ENCODE results near the gene CRCP.
"Not testable (repeated sequence)": the region's sequence is repeated elsewhere in the genome, so short reads cannot be mapped to it uniquely, and the experiment has no call there.

The CRCP gene

DNA sequence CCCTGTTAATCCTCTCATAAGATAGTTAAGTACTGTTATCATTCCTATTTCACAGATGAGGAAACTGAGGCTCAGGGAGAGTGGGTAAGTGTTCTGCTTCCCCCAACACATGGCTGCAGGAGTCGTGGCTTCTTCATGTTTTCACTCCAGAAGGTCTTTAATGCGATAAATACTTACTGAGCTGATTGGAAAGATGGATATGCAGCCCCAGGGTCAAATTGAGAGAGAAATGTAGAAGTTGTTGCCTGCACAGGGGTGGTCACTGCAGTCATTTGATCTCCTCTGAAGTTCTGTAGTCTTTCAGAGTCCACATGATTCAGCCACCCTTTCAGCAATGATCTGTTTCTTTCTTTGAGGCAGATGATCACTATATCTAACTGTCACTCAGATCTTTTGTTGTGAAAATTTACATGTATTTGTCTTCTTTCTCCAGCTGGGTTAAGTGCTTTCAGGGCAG lies 29.3 kb downstream of the CRCP start:
- H3K27ac ChIP-seq, result no peak overlapping the region
- H3K4me3 ChIP-seq, result no peak overlapping the region
- DNase-seq (ENCODE audit: low read depth, low spot score), result no peak
- H3K9ac ChIP-seq (ENCODE audit: insufficient read length), result no peak overlapping the region
- peaks cover 82% of the 10 kb centered on the region for H3K36me3 ChIP-seq (ENCODE audit: insufficient read depth, low read length)
- no peak for TF ChIP-seq FOXP2 (optimal IDR thresholded peaks at IDR 0.05; ENCODE audit: control extremely low read depth, extremely low read length, insufficient read depth)
- TF ChIP-seq POLR2AphosphoS5 (IDR thresholded peaks at IDR 0.05; ENCODE audit: borderline replicate concordance, low read depth, low read length), result no peak
- TF ChIP-seq EZH2 (IDR thresholded peaks at IDR 0.05), result no peak
- no peaks in the 10 kb centered on the region for H3K9me3 ChIP-seq (ENCODE audit: low read depth, low read length)

- Histone ChIP-seq H3K36me3 (ENCODE audit: insufficient read depth, low read length) (peaks cover 76% of the 10 kb centered on the region), H3K27ac (no peak overlapping the region)
Observed at GRCh38 chr7:66145400-66146104, 30.9 kb downstream of the CRCP start.

GRCh38 chr7:66146701-66147100 lies 32.1 kb downstream of the CRCP start:
- Histone ChIP-seq H3K4me3 (no peak overlapping the region), H3K27ac (no peak overlapping the region), H3K9ac (ENCODE audit: insufficient read length) (no peak overlapping the region), H3K36me3 (ENCODE audit: insufficient read depth, low read length) (peaks cover 69% of the 10 kb centered on the region), H3K9me3 (ENCODE audit: low read depth, low read length) (no peaks in the 10 kb centered on the region)
- no peak for TF ChIP-seq EZH2 (IDR thresholded peaks at IDR 0.05)
- TF ChIP-seq POLR2AphosphoS5 (IDR thresholded peaks at IDR 0.05; ENCODE audit: borderline replicate concordance, low read depth, low read length), result no peak
- TF ChIP-seq FOXP2 (optimal IDR thresholded peaks at IDR 0.05; ENCODE audit: control extremely low read depth, extremely low read length, insufficient read depth), result no peak
- DNase-seq (ENCODE audit: low read depth, low spot score), result no peak

More at GRCh38 chr7:66145400-66146104, 30.9 kb downstream of the CRCP start:
- Histone ChIP-seq H3K9ac (ENCODE audit: insufficient read length) (no peak overlapping the region), H3K9me3 (ENCODE audit: low read depth, low read length) (no peaks in the 10 kb centered on the region), H3K4me3 (no peak overlapping the region)
- DNase-seq (ENCODE audit: low read depth, low spot score), result no peak
- TF ChIP-seq FOXP2 (optimal IDR thresholded peaks at IDR 0.05; ENCODE audit: control extremely low read depth, extremely low read length, insufficient read depth), result no peak
- no peak for TF ChIP-seq POLR2AphosphoS5 (IDR thresholded peaks at IDR 0.05; ENCODE audit: borderline replicate concordance, low read depth, low read length)
- no peak for TF ChIP-seq EZH2 (IDR thresholded peaks at IDR 0.05)

- H3K27ac ChIP-seq; H3K4me3 ChIP-seq; DNase-seq (ENCODE audit: low read depth, low spot score); H3K9me3 ChIP-seq (ENCODE audit: low read depth, low read length); H3K9ac ChIP-seq (ENCODE audit: insufficient read length): not testable (repeated sequence)
- peaks cover 69% of the 10 kb centered on the region for H3K36me3 ChIP-seq (ENCODE audit: insufficient read depth, low read length)
Observed at GRCh38 chr7:66147657-66148056, 33.0 kb downstream of the CRCP start.

DNA sequence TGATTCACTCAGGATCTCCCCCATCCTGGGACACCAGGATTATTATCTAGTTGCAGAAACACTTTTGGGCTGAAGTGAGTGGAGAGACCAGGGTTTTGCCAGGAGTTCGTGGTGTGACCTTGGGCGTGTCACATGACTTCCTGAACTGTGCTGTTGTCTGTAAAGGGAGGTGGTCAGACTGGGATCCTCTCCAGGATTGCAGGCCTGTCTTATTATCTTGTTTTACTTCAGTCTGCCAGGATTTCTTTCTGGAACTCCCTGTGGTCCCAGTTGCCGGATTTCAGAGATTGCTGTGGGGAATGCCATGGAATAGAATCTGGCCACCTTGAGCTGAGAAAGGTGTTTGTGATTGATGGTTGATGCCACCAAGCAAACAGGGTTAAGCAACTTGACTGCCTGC lies 35.8 kb downstream of the CRCP start:
- Histone ChIP-seq H3K36me3 (ENCODE audit: insufficient read depth, low read length) (peaks cover 62% of the 10 kb centered on the region), H3K27ac (no peak overlapping the region)
- no peak for DNase-seq (ENCODE audit: low read depth, low spot score)

GRCh38 chr7:66152371-66153191 lies 37.9 kb downstream of the CRCP start:
- Histone ChIP-seq H3K9me3 (ENCODE audit: low read depth, low read length) (no peaks in the 10 kb centered on the region), H3K4me3 (no peak overlapping the region), H3K9ac (ENCODE audit: insufficient read length) (no peak overlapping the region), H3K27ac (peak overlapping the region; percentile 27), H3K36me3 (ENCODE audit: insufficient read depth, low read length) (peaks cover 66% of the 10 kb centered on the region)
- DNase-seq (ENCODE audit: low read depth, low spot score), result no peak
- TF ChIP-seq POLR2AphosphoS5 (IDR thresholded peaks at IDR 0.05; ENCODE audit: borderline replicate concordance, low read depth, low read length), result no peak
- no peak for TF ChIP-seq FOXP2 (optimal IDR thresholded peaks at IDR 0.05; ENCODE audit: control extremely low read depth, extremely low read length, insufficient read depth)
- TF ChIP-seq EZH2 (IDR thresholded peaks at IDR 0.05), result no peak

More for the DNA sequence above, 35.8 kb downstream of the CRCP start:
- no peaks in the 10 kb centered on the region for H3K9me3 ChIP-seq (ENCODE audit: low read depth, low read length)
- TF ChIP-seq EZH2 (IDR thresholded peaks at IDR 0.05) (no peak), FOXP2 (optimal IDR thresholded peaks at IDR 0.05; ENCODE audit: control extremely low read depth, extremely low read length, insufficient read depth) (no peak), POLR2AphosphoS5 (IDR thresholded peaks at IDR 0.05; ENCODE audit: borderline replicate concordance, low read depth, low read length) (no peak)
- H3K4me3 ChIP-seq, result no peak overlapping the region
- H3K9ac ChIP-seq (ENCODE audit: insufficient read length), result no peak overlapping the region

DNA sequence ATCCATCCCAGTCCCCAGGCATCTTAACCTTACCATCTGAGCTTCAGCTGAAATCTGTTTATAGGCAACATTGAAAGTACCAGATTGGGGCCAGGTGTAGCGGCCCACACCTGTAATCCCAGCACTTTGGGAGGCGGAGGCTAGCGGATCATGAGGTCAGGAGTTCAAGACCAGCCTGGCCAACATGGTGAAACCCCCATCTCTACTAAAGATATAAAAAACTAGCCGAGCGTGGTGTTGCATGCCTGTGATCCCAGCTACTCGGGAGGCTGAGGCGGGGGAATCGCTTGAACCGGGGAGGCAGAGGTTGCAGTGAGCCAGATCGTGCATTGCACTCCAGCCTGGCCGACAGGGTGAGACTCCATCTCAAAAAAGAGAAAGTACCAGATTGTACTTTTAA lies 39.0 kb downstream of the CRCP start:
- H3K36me3 ChIP-seq (ENCODE audit: insufficient read depth, low read length), result peaks cover 67% of the 10 kb centered on the region
- no peak overlapping the region for H3K9ac ChIP-seq (ENCODE audit: insufficient read length)
- H3K27ac ChIP-seq, result no peak overlapping the region
- H3K9me3 ChIP-seq (ENCODE audit: low read depth, low read length), result no peaks in the 10 kb centered on the region
- TF ChIP-seq POLR2AphosphoS5 (IDR thresholded peaks at IDR 0.05; ENCODE audit: borderline replicate concordance, low read depth, low read length), result no peak
- TF ChIP-seq EZH2 (IDR thresholded peaks at IDR 0.05), result no peak
- no peak for TF ChIP-seq FOXP2 (optimal IDR thresholded peaks at IDR 0.05; ENCODE audit: control extremely low read depth, extremely low read length, insufficient read depth)
- no peak overlapping the region for H3K4me3 ChIP-seq
- DNase-seq (ENCODE audit: low read depth, low spot score), result no peak

GRCh38 chr7:66156035-66156434 lies 41.4 kb downstream of the CRCP start:
- H3K9ac ChIP-seq (ENCODE audit: insufficient read length); H3K27ac ChIP-seq; H3K4me3 ChIP-seq; DNase-seq (ENCODE audit: low read depth, low spot score); H3K9me3 ChIP-seq (ENCODE audit: low read depth, low read length): not testable (repeated sequence)
- H3K36me3 ChIP-seq (ENCODE audit: insufficient read depth, low read length), result peaks cover 55% of the 10 kb centered on the region
